Measurements from ENCODE around the gene YTHDF1. TPM values are rescaled to one million over a fixed set of nuclear protein-coding genes. Genes with fewer than 3 reads are reported as not detected.

The YTHDF1 gene
- total RNA-seq, 1 experiment from 2014 or later, result 42.6 TPM

DNA sequence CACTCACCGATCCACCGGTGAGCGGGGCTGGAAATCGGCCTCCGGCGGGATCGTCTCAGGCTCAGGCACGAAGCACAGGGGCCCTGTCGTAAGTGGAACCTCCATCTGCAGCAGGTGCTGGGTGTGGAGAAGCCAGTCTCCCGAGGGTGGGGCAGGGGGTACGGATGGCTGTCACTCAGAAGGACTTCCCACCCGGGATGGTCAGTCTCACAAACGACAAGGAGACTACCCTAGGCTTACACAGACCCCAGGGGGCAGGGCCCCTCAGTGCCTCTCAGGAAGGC, 27.8 kb downstream of the YTHDF1 start:
- Histone ChIP-seq H3K27me3 (ENCODE audit: insufficient read depth, low read depth) (peaks cover 1% of the 10 kb centered on the region), H3K36me3 (ENCODE audit: low read depth) (no peaks in the 10 kb centered on the region), H3K4me1 (replicated peaks; ENCODE audit: insufficient read depth) (peaks cover 20% of the 10 kb centered on the region), H3K4me3 (no peak overlapping the region), H3F3A (ENCODE audit: insufficient read depth, low read depth) (peaks cover 29% of the 10 kb centered on the region), H3K9me3 (ENCODE audit: insufficient read depth, low read depth) (no peaks in the 10 kb centered on the region), H3K79me2 (ENCODE audit: low read depth) (no peaks in the 10 kb centered on the region), H4K20me1 (ENCODE audit: insufficient read depth) (peaks cover 6% of the 10 kb centered on the region; the same call in 1 of the 2 replicates), H3K9me2 (ENCODE audit: insufficient read depth) (no peaks in the 10 kb centered on the region), H3K27ac (no peak overlapping the region), H3K4me2 (no peak overlapping the region), H2AFZ (no peak overlapping the region)
- DNase-seq, result no peak
- intact Hi-C loops (cut with micrococcal nuclease; ENCODE audit: unreplicated experiment), result no loop called here
- no TSS peak for BruUV-seq (replicated peaks)
- ChIA-PET POLR2A (ENCODE audit: unreplicated experiment) (no interaction called here), CTCF (no interaction called here)
- TF ChIP-seq EZH2 (IDR thresholded peaks at IDR 0.05; ENCODE audit: low read depth), result no peak
- TF ChIP-seq, protein P1, sequence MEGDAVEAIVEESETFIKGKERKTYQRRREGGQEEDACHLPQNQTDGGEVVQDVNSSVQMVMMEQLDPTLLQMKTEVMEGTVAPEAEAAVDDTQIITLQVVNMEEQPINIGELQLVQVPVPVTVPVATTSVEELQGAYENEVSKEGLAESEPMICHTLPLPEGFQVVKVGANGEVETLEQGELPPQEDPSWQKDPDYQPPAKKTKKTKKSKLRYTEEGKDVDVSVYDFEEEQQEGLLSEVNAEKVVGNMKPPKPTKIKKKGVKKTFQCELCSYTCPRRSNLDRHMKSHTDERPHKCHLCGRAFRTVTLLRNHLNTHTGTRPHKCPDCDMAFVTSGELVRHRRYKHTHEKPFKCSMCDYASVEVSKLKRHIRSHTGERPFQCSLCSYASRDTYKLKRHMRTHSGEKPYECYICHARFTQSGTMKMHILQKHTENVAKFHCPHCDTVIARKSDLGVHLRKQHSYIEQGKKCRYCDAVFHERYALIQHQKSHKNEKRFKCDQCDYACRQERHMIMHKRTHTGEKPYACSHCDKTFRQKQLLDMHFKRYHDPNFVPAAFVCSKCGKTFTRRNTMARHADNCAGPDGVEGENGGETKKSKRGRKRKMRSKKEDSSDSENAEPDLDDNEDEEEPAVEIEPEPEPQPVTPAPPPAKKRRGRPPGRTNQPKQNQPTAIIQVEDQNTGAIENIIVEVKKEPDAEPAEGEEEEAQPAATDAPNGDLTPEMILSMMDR (conservative IDR thresholded peaks at IDR 0.05), result no peak

DNA sequence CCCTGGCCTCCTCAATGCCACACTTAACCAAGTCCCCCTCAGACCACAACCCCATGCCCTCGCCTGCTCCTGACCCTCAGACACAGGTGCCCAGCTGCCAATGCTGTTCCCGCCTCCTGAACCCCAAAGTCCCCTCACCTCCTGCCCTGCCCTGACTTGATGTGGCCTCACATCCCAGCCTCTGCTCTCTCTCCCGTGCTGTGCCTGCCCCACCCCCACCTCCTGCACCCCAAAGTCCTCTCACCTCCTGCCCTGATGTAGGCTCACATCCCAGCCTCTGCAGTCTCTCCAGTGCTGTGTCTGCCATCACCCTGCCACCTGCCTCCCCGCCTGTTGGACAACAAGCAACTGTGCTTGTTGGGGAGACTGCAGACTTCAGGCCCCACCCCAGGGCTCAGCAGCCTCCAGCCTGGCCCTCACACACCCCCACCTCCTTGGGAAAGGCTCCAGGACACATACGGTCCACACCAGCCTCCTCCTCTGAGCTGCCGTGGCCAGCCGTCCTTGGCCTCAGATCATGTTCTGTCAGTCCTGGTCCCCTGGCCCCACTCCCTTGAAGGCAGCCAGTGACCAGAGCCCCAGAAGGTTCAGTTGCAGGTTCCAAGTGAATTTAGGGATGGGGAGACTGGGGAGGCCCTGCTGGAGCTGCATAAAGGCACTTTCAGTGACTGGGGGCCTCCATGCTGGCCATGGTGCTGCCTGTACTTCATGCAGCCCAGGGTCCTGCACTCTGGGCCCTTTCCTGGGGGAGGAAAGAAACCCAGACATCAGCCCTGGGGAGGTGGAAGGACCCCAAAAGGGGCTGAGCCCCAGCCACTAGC, 28.4 kb downstream of the YTHDF1 start:
- Histone ChIP-seq H3F3A (ENCODE audit: insufficient read depth, low read depth) (peaks cover 27% of the 10 kb centered on the region), H3K9me3 (ENCODE audit: insufficient read depth, low read depth) (no peaks in the 10 kb centered on the region), H3K27ac (no peak overlapping the region), H3K36me3 (ENCODE audit: low read depth) (no peaks in the 10 kb centered on the region), H3K27me3 (ENCODE audit: insufficient read depth, low read depth) (peaks cover 7% of the 10 kb centered on the region), H3K9me2 (ENCODE audit: insufficient read depth) (no peaks in the 10 kb centered on the region), H4K20me1 (ENCODE audit: insufficient read depth) (peaks cover 8% of the 10 kb centered on the region; the same call in 1 of the 2 replicates), H3K4me3 (no peak overlapping the region), H3K4me1 (replicated peaks; ENCODE audit: insufficient read depth) (peaks cover 20% of the 10 kb centered on the region), H3K4me2 (no peak overlapping the region), H2AFZ (no peak overlapping the region), H3K79me2 (ENCODE audit: low read depth) (no peaks in the 10 kb centered on the region)
- no peak for DNase-seq
- TF ChIP-seq, protein P1 (conservative IDR thresholded peaks at IDR 0.05), result no peak
- TF ChIP-seq EZH2 (IDR thresholded peaks at IDR 0.05; ENCODE audit: low read depth), result no peak
- CTCF ChIA-PET, result no interaction called here
- intact Hi-C loops (cut with micrococcal nuclease; ENCODE audit: unreplicated experiment), result no loop called here
- no TSS peak for BruUV-seq (replicated peaks)
- POLR2A ChIA-PET (ENCODE audit: unreplicated experiment), result no interaction called here

DNA sequence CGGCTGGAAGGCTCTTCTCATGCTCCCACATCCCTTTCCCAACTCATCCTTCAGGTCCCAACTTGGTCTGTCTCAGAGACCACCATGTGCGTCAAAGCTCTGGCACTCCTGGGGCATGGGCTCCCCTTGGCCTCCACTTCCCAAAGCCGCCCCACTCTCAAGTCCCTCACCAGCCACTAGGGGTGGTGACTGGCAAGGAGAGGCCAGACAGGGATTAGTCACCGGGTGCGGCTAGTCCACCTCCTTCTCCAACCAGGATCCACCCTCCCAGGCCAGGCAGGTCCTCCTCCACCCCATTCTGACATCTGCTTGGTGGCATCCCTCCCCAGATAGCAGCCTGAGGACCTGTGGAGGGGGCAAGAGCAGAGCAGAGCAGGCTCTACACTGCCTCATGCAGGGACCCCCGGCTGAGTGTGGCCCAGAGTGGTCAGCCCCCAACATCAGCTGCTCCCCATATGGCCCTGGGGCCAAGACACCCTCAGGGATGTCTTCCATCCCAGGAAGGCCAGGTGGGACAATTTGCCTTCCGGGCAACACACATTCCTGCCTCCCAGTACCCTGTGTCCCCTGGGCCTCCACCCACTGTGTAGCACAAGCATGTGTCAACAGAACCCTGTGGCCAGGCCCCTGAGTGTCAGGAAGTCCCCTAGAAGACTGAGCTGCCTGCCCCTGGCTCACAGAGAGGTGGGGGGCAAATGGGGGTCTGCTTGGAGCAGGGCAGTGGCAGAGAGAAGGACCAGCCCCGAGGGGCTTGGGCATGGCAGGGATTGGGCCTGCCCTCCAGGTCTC, 29.2 kb downstream of the YTHDF1 start:
- no peaks in the 10 kb centered on the region for H3K36me3 ChIP-seq (ENCODE audit: low read depth)
- H3K4me1 ChIP-seq (replicated peaks; ENCODE audit: insufficient read depth), result peaks cover 18% of the 10 kb centered on the region
- H3F3A ChIP-seq (ENCODE audit: insufficient read depth, low read depth), result peaks cover 25% of the 10 kb centered on the region
- H2AFZ ChIP-seq, result no peak overlapping the region
- peaks cover 8% of the 10 kb centered on the region; the same call in 1 of the 2 replicates for H4K20me1 ChIP-seq (ENCODE audit: insufficient read depth)
- POLR2A ChIA-PET (ENCODE audit: unreplicated experiment), result no interaction called here
- no peaks in the 10 kb centered on the region for H3K9me2 ChIP-seq (ENCODE audit: insufficient read depth)
- H3K9me3 ChIP-seq (ENCODE audit: insufficient read depth, low read depth), result no peaks in the 10 kb centered on the region
- CTCF ChIA-PET, result no interaction called here
- peak; percentile 76 to 79 for DNase-seq
- no peak overlapping the region for H3K27ac ChIP-seq
- BruUV-seq (replicated peaks), result no TSS peak
- no peak overlapping the region for H3K4me3 ChIP-seq
- peaks cover 12% of the 10 kb centered on the region for H3K27me3 ChIP-seq (ENCODE audit: insufficient read depth, low read depth)
- no peak overlapping the region for H3K4me2 ChIP-seq
- no peak for TF ChIP-seq EZH2 (IDR thresholded peaks at IDR 0.05; ENCODE audit: low read depth)
- TF ChIP-seq, protein P1 (conservative IDR thresholded peaks at IDR 0.05), result peak; percentile 78
- no peaks in the 10 kb centered on the region for H3K79me2 ChIP-seq (ENCODE audit: low read depth)
- intact Hi-C loops (cut with micrococcal nuclease; ENCODE audit: unreplicated experiment), result no loop called here
